PC-3 (cell line): ENCODE measurements around the gene EPS8L2. TPM values are rescaled to one million over a fixed set of nuclear protein-coding genes. Genes with fewer than 3 reads are reported as not detected.

ENCODE experiments used
- ATAC-seq: fragments of 200-7000 bp; cut with Tn5 transposase; 2 replicates; pipeline ENCODE4 v1.9.1; 2020; ENCODE audit warnings: mild to moderate bottlenecking, moderate library complexity
- Bru-seq: library from RNA; stranded (reverse); fragments of 400-500 nt; gene quantifications from one replicate; lab custom pipeline; 2021; lab: Mats Ljungman, UMichigan
- BruChase-seq, 2 experiments: library from RNA; stranded (reverse); fragments of 400-500 nt; gene quantifications; one replicate each; lab custom pipeline; 2021; lab: Mats Ljungman, UMichigan
- BruUV-seq: library from RNA; stranded (reverse); fragments of 400-500 nt; replicated peaks from 2 replicates; lab custom pipeline; 2021; lab: Mats Ljungman, UMichigan
- CTCF ChIA-PET: fragments of 300-600 bp; sonication (Branson Sonifier 250); formaldehyde crosslinking; loops from one replicate; lab custom pipeline; 2022; ENCODE audit warnings: antibody characterized with exemption; lab: Charles Lee
- POLR2A ChIA-PET: fragments of 300-600 bp; sonication (Branson Sonifier 250); formaldehyde crosslinking; loops from one replicate; lab custom pipeline; 2022; ENCODE audit warnings: antibody characterized with exemption; ENCODE audit not compliant: unreplicated experiment; lab: Charles Lee
- DNase-seq: peaks from one replicate; pipeline ENCODE4 v3.0.0-alpha.2; 2015
- H2AFZ ChIP-seq: fragments of 300-600 bp; sonication (generic); 2 replicates; pipeline ENCODE4 v1.6.0; 2016; ENCODE audit warnings: antibody characterized with exemption, low read length
- H3F3A ChIP-seq: fragments of 300-600 bp; sonication (generic); one replicate; pipeline ENCODE4 v1.6.0; 2017; ENCODE audit warnings: antibody characterized with exemption, low read length, control low read depth, mild to moderate bottlenecking; ENCODE audit not compliant: unreplicated experiment
- H3K27ac ChIP-seq: fragments of 300-600 bp; sonication (generic); 2 replicates; pipeline ENCODE4 v1.5.1; 2016; ENCODE audit warnings: mild to moderate bottlenecking, low read length
- H3K27me3 ChIP-seq: fragments of 300-600 bp; sonication (generic); 2 replicates; pipeline ENCODE4 v1.6.1; 2016; ENCODE audit warnings: low read length, mixed read lengths
- H3K36me3 ChIP-seq: fragments of 300-600 bp; sonication (generic); 2 replicates; pipeline ENCODE4 v1.6.1; 2016; ENCODE audit warnings: low read depth, mixed run types, low read length, mixed read lengths
- H3K4me1 ChIP-seq: fragments of 300-600 bp; sonication (generic); 2 replicates; pipeline ENCODE4 v1.5.1; 2016; ENCODE audit warnings: low read length; ENCODE audit not compliant: insufficient read depth
- H3K4me2 ChIP-seq: fragments of 300-600 bp; sonication (generic); 2 replicates; pipeline ENCODE4 v1.6.0; 2016; ENCODE audit warnings: low read length
- H3K4me3 ChIP-seq: fragments of 300-600 bp; sonication (generic); 2 replicates; pipeline ENCODE4 v1.5.1; 2016; ENCODE audit warnings: mild to moderate bottlenecking, low read length, mixed read lengths
- H3K79me2 ChIP-seq: fragments of 300-600 bp; sonication (generic); 2 replicates; pipeline ENCODE4 v1.6.1; 2017; ENCODE audit warnings: low read length, mixed read lengths
- H3K9ac ChIP-seq: fragments of 300-600 bp; sonication (generic); 2 replicates; pipeline ENCODE4 v1.6.0; 2016; ENCODE audit warnings: mild to moderate bottlenecking, low read length
- H3K9me2 ChIP-seq: fragments of 300-600 bp; sonication (generic); replicated peaks from 2 replicates; pipeline ENCODE4 v1.6.1; 2016; ENCODE audit warnings: mixed run types, low read length, mixed read lengths
- H3K9me3 ChIP-seq: fragments of 300-600 bp; sonication (generic); 2 replicates; pipeline ENCODE4 v1.6.1; 2016; ENCODE audit warnings: low read length, mixed read lengths
- H4K20me1 ChIP-seq: fragments of 300-600 bp; sonication (generic); 2 replicates; pipeline ENCODE4 v1.6.1; 2016; ENCODE audit warnings: low read length, mixed read lengths
- EZH2 ChIP-seq: fragments of 300-600 bp; sonication (generic); IDR thresholded peaks from one replicate; pipeline ENCODE4 v1.6.1; 2017; ENCODE audit warnings: antibody characterized with exemption, mild to moderate bottlenecking, low read length; ENCODE audit not compliant: unreplicated experiment
- EZH2phosphoT487 ChIP-seq: fragments of 300-600 bp; sonication (generic); IDR thresholded peaks from 2 replicates; pipeline ENCODE4 v1.6.1; 2018; ENCODE audit warnings: mild to moderate bottlenecking, antibody characterized with exemption, low read length, borderline replicate concordance
- intact Hi-C: fragments of 100-400 bp; cut with micrococcal nuclease; formaldehyde crosslinking; loops from 2 replicates; pipeline ENCODE4 v1.9.0; 2023
- long read RNA-seq: library from polyadenylated mRNA; unstranded; transcript quantifications from one replicate; pipeline ENCODE4 v2.0.0, GENCODE V29; 2021; ENCODE audit not compliant: unreplicated experiment
- total RNA-seq: library from RNA; depleted of rRNA; stranded (reverse); fragments of >200 nt; gene quantifications from 2 replicates; pipeline ENCODE4 v1.2.3, GENCODE V29; 2014; rRNA removed
- TF ChIP-seq, protein P1 (sequence below): fragments of 300-600 bp; sonication (generic); conservative IDR thresholded peaks from 2 replicates; pipeline ENCODE4 v1.5.1; 2017; ENCODE audit warnings: antibody characterized with exemption, low read depth, mild to moderate bottlenecking, low read length

The EPS8L2 gene
- total RNA-seq (127 and 200 TPM in 2 replicates), Bru-seq, nascent RNA (percentile 69 among the genes with signal in this experiment), BruChase-seq, experiment 1, labeled RNA remaining after a 6-hour chase (percentile 84 among the genes with signal in this experiment), BruChase-seq, experiment 2, labeled RNA remaining after a 2-hour chase (percentile 80 among the genes with signal in this experiment)
- long read RNA-seq, transcript EPS8L2-220 (9 exons, 2,304 nt): minor isoform, 20 of 492 reads
- long read RNA-seq, transcript EPS8L2-211 (6 exons, 1,597 nt): minor isoform, 7 of 492 reads
- long read RNA-seq, transcript EPS8L2-231 (21 exons, 3,188 nt): minor isoform, 9 of 492 reads
- long read RNA-seq, transcript EPS8L2-201 (21 exons, 3,148 nt): major isoform, 95 of 492 reads
- long read RNA-seq, partial matches to known transcripts: 263 of 492 reads
- long read RNA-seq, other reads (novel, unspliced or antisense): 82 of 492 reads

DNA sequence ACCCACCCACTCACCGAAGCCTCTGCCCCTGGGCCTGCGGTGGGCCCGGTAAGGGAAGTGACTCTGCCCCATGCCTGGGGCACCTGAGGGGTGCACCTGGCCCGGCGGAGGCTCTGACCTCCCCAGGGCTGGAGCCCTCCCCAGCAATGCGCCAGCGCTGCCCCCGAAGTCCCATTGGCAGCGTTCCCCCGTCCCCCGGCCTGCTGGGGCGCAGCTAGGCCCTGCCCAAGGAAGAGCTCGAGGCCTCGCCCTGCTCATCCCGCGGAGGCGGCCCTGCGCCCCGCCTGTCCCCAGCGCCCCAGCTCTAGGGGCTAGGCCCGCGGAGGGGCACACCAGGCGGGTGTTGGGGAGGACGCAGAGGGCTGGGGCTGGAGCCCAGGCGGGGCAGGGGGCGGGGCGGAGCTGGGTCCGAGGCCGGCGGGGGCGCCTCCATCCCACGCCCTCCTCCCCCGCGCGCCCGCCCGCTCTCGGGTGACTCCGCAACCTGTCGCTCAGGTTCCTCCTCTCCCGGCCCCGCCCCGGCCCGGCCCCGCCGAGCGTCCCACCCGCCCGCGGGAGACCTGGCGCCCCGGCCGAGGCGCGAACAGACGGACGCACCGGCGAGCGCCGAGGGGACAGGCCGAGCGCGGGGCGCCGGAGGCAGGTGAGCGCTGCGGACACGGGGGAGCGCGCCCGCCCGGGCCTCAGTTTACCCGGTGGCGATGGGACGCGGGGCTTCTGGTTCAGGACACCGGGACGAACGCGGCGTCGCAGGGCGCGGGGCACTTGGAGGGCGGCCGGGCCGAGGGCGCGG is at the start of gene EPS8L2:
Gene EPS8L2 (plus strand): TSS at position 586 of the 793 bp plus-strand sequence. CDS start 3,177 bp downstream, outside the sequence.
- no peaks in the 10 kb centered on the region for H3K9me2 ChIP-seq
- peak within 1 kb of the TSS; percentile 65 for H2AFZ ChIP-seq
- peak; percentile 66 for DNase-seq
- H3K27ac ChIP-seq: peak within 1 kb of the TSS; percentile 80
- peaks cover 42% of the 10 kb centered on the region for H3K4me1 ChIP-seq
- no peaks in the 10 kb centered on the region; the same call in 1 of the 2 replicates for H4K20me1 ChIP-seq
- BruUV-seq: no TSS peak
- H3F3A ChIP-seq: no peaks in the 10 kb centered on the region
- H3K4me3 ChIP-seq: peak within 1 kb of the TSS; percentile 97
- ChIA-PET CTCF (interaction anchor here (0.6 kb wide), 1 partner anchor 71 kb away, joined by 9 read pairs; the partner anchor contains the start of gene GATD1), POLR2A (interaction anchor here (0.6 kb wide), 1 partner anchor 78 kb away, joined by 4 read pairs; no protein-coding TSS in a partner anchor)
- peak within 1 kb of the TSS; percentile 88 for H3K9ac ChIP-seq
- no peaks in the 10 kb centered on the region for H3K27me3 ChIP-seq
- H3K4me2 ChIP-seq: peak within 1 kb of the TSS; percentile 99
- intact Hi-C loops: no loop called here
- no peaks in the 10 kb centered on the region for H3K9me3 ChIP-seq
- ATAC-seq: peak; percentile 44
- TF ChIP-seq EZH2: no peak
- no peak for TF ChIP-seq EZH2phosphoT487
- TF ChIP-seq, protein P1, sequence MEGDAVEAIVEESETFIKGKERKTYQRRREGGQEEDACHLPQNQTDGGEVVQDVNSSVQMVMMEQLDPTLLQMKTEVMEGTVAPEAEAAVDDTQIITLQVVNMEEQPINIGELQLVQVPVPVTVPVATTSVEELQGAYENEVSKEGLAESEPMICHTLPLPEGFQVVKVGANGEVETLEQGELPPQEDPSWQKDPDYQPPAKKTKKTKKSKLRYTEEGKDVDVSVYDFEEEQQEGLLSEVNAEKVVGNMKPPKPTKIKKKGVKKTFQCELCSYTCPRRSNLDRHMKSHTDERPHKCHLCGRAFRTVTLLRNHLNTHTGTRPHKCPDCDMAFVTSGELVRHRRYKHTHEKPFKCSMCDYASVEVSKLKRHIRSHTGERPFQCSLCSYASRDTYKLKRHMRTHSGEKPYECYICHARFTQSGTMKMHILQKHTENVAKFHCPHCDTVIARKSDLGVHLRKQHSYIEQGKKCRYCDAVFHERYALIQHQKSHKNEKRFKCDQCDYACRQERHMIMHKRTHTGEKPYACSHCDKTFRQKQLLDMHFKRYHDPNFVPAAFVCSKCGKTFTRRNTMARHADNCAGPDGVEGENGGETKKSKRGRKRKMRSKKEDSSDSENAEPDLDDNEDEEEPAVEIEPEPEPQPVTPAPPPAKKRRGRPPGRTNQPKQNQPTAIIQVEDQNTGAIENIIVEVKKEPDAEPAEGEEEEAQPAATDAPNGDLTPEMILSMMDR: no peak
- H3K36me3 ChIP-seq: no peaks in the 10 kb centered on the region; the same call in 1 of the 2 replicates
- peaks cover 47% of the 10 kb centered on the region for H3K79me2 ChIP-seq

DNA sequence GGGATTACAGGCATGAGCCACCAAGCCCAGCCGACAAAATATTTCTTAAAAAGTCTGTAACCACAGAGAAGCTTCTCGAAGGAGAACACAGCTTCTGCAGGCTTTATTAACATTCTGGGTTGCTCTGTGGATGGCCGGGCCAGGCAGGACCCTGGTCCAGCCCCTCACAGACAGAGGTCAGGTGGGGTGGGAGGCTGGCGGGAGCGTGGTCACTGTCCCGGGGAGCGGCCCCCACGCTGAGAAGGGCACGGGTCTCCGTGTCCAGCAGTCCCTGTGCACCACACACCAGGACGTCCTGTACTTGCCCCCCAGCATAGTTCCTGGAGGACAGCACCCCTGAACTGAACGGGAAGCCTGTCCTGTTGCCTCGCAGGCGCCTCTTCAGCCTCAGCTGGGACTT is 49.6 kb upstream of the EPS8L2 start:
- Histone ChIP-seq H3K4me3 (no peak overlapping the region), H3K79me2 (no peaks in the 10 kb centered on the region), H3K9me2 (no peaks in the 10 kb centered on the region), H3K9me3 (no peaks in the 10 kb centered on the region), H3K27ac (no peak overlapping the region), H3F3A (no peaks in the 10 kb centered on the region), H4K20me1 (no peaks in the 10 kb centered on the region), H3K4me1 (no peaks in the 10 kb centered on the region), H3K9ac (no peak overlapping the region), H2AFZ (no peak overlapping the region), H3K27me3 (no peaks in the 10 kb centered on the region), H3K36me3 (no peaks in the 10 kb centered on the region), H3K4me2 (no peak overlapping the region)
- POLR2A ChIA-PET: interaction anchor here (0.6 kb wide), 1 partner anchor 52 kb away, joined by 5 read pairs; no protein-coding TSS in a partner anchor
- CTCF ChIA-PET: no interaction called here
- ATAC-seq (no peak), DNase-seq (no peak)
- BruUV-seq: no TSS peak
- TF ChIP-seq EZH2phosphoT487: no peak
- intact Hi-C loops: no loop called here

DNA sequence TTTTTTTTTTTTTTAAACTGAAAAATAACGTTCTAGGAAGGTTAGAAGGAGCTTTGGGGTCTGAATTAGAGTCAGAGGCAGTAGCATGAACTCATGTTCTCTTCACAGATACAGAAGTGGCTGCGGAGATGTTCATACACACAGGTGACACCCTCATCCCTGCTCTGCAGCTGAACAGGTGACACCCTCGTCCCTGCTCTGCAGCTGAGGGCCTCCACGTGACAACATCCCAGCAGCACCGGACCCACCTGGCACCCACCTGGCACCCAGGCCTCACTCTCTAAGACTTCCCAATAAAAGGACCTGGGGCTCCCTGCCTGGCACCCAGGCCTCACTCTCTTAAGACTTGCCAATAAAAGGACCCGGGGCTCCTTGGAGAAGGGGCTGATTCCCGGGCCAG is 49.2 kb upstream of the EPS8L2 start:
- H3K4me1 ChIP-seq: no peaks in the 10 kb centered on the region
- no peak overlapping the region for H3K4me2 ChIP-seq
- no peak overlapping the region for H3K27ac ChIP-seq
- no peaks in the 10 kb centered on the region for H3K27me3 ChIP-seq
- no peaks in the 10 kb centered on the region for H3K36me3 ChIP-seq
- H3K9ac ChIP-seq: no peak overlapping the region
- intact Hi-C loops: no loop called here
- no peaks in the 10 kb centered on the region for H3K9me3 ChIP-seq
- no peak for DNase-seq
- no TSS peak for BruUV-seq
- ATAC-seq: no peak
- no peaks in the 10 kb centered on the region for H3K9me2 ChIP-seq
- H3K79me2 ChIP-seq: no peaks in the 10 kb centered on the region
- H3F3A ChIP-seq: no peaks in the 10 kb centered on the region
- H4K20me1 ChIP-seq: no peaks in the 10 kb centered on the region
- H2AFZ ChIP-seq: no peak overlapping the region
- TF ChIP-seq EZH2phosphoT487 (no peak), EZH2 (no peak)
- CTCF ChIA-PET: no interaction called here
- POLR2A ChIA-PET: no interaction called here
- no peak overlapping the region for H3K4me3 ChIP-seq
